A673 (cell line): Measurements from ENCODE around the gene GPR62.

Experiments used
- CTCF ChIP-seq: fragments of 300-800, 200-600 bp; sonication (generic); conservative IDR thresholded peaks from 2 replicates; pipeline ENCODE4 v1.5.1; 2017; ENCODE audit warnings: low read depth, mild to moderate bottlenecking, antibody characterized with exemption, low read length, moderate library complexity, mixed read lengths
- EZH2 ChIP-seq: fragments of 200-600 bp; sonication (generic); IDR thresholded peaks from 2 replicates; pipeline ENCODE4 v1.6.1; 2017; ENCODE audit warnings: borderline replicate concordance, low read depth, mild to moderate bottlenecking, mixed read lengths, antibody characterized with exemption, low read length; ENCODE audit not compliant: poor library complexity, severe bottlenecking

DNA sequence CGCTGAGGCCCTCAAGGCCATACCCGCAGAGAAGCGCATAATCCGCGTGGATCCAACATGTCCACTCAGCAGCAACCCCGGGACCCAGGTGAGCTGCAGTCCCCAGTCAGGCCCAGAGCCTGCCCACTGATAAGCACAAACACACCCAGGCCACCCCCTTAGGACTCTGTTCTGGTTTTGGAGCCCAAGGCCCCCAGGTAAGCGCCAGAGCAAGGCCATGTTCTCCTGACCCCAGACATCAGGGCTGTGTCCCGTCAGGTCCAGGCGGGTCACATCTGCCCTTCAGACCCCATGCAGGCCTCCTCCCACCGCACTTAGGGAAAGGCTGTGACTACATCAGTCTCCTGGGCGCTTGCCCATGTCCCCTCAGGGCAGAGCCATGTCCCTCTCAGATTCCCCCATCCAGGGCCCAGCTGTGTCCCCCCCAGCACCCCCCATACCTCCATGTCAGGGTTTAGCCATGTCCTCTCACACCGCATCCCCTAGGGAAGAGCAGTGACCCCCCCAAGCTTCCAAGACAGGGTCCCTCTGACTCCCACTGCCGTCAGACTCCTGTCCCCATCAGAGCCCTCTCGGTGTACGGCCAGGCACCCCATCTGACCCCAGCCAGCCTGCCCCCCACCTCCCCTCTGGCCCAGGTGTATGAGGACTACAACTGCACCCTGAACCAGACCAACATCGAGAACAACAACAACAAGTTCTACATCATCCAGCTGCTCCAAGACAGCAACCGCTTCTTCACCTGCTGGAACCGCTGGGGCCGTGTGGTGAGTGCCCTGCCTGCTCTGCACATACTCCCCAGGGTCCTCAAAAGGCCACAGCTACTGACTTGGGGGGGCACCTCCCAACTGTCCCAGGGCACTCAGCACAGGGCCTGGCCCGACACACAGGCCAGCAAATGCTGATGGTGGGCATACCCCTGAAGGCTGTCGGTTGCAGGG is 11.5 kb upstream of the GPR62 start:
- TF ChIP-seq CTCF: no peak
- TF ChIP-seq EZH2: no peak
